Measurements from ENCODE around the gene TARBP1. TPM values are rescaled to one million over a fixed set of nuclear protein-coding genes. Genes with fewer than 3 reads are reported as not detected.
"Not testable (repeated sequence)": the region's sequence is repeated elsewhere in the genome, so short reads cannot be mapped to it uniquely, and the experiment has no call there.

TARBP1 gene
- total and polyA plus RNA-seq, 4 donors = 11.2 to 48.7 (median 29.9) TPM

DNA sequence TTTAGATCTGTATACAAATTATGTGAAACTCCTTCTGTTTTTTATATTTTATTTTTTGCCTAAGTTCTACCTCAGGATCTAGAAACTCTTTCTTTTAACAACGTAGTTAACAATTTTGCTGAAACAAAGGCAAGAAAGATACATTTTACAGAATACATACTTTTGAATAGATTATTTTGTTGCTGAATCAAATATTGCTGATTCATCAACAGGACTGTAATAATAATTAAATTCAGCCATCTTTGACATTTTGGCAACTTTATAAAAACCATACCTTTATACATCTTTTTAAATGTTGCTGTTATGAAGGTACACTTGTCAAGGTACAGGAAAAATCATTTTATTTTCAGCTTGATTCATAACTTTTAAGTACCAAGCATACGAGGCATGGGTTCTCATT lies 116.4 kb downstream of the TARBP1 start:
- DNase-seq (no peak), ATAC-seq (ENCODE audit: insufficient read depth, low FRiP score) (no peak)
- H3K4me1 ChIP-seq (ENCODE audit: control insufficient read depth in 5 of 5, insufficient read depth in 5 of 5, low read length in 5 of 5) = no peaks in the 10 kb centered on the region
- H3K36me3 ChIP-seq (ENCODE audit: control insufficient read depth in 4 of 4, insufficient read depth in 4 of 4, low read length in 4 of 4) = no peaks in the 10 kb centered on the region
- H3K9me3 ChIP-seq (ENCODE audit: control insufficient read depth in 4 of 4, insufficient read depth in 3 of 4, low read length in 3 of 4) = peaks cover 0 to 2% (median 0%) of the 10 kb centered on the region in 4 donors
- no peak overlapping the region for H3K9ac ChIP-seq (ENCODE audit: insufficient read depth in 1 of 2, low read length in 2 of 2)
- H3K27ac ChIP-seq (ENCODE audit: low read depth in 1 of 2, low read length in 1 of 2) = no peak overlapping the region
- 68 to 99% methylated on average over 2 of the region's 2 CpGs for WGBS, 2 donors
- H3K27me3 ChIP-seq (ENCODE audit: control insufficient read depth in 3 of 3, insufficient read depth in 3 of 3, low read length in 2 of 3) = no peaks in the 10 kb centered on the region
- TF ChIP-seq, protein P1, sequence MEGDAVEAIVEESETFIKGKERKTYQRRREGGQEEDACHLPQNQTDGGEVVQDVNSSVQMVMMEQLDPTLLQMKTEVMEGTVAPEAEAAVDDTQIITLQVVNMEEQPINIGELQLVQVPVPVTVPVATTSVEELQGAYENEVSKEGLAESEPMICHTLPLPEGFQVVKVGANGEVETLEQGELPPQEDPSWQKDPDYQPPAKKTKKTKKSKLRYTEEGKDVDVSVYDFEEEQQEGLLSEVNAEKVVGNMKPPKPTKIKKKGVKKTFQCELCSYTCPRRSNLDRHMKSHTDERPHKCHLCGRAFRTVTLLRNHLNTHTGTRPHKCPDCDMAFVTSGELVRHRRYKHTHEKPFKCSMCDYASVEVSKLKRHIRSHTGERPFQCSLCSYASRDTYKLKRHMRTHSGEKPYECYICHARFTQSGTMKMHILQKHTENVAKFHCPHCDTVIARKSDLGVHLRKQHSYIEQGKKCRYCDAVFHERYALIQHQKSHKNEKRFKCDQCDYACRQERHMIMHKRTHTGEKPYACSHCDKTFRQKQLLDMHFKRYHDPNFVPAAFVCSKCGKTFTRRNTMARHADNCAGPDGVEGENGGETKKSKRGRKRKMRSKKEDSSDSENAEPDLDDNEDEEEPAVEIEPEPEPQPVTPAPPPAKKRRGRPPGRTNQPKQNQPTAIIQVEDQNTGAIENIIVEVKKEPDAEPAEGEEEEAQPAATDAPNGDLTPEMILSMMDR (IDR thresholded peaks at IDR 0.05; ENCODE audit: control extremely low read depth, extremely low read depth) = no peak
- no peak overlapping the region for H3K4me3 ChIP-seq

DNA sequence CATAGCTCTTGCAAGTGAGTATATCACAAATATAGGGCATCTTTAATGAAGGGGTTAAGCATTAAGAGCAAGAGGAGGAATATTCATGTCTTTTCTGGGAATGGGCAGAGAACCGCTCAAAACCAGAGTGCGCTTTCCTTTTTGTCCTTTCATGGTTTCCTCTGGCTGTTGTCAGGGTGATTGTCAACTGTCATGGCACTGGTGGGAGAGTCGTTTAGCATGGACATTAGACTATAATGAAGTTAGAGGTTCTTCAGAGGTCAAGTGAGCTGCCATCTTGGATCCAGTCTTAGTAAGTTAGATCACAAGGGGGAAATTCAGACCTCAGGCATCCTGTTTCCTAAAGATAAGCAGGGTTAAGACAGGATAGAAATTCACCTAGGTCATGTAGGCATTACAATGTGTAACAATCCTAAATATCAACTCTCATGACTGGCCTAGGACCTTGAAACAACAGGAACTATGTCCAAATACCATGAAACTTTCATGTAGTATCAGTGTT lies 117.8 kb downstream of the TARBP1 start:
- Histone ChIP-seq H3K9ac (ENCODE audit: insufficient read depth in 1 of 2, low read length in 2 of 2) (no peak overlapping the region), H3K4me1 (ENCODE audit: control insufficient read depth in 5 of 5, insufficient read depth in 5 of 5, low read length in 5 of 5) (no peaks in the 10 kb centered on the region), H3K36me3 (ENCODE audit: control insufficient read depth in 4 of 4, insufficient read depth in 4 of 4, low read length in 4 of 4) (no peaks in the 10 kb centered on the region), H3K4me3 (no peak overlapping the region), H3K27ac (ENCODE audit: low read depth in 1 of 2, low read length in 1 of 2) (no peak overlapping the region), H3K9me3 (ENCODE audit: control insufficient read depth in 4 of 4, insufficient read depth in 3 of 4, low read length in 3 of 4) (peaks cover 0 to 2% (median 0%) of the 10 kb centered on the region in 4 donors), H3K27me3 (ENCODE audit: control insufficient read depth in 3 of 3, insufficient read depth in 3 of 3, low read length in 2 of 3) (no peaks in the 10 kb centered on the region)
- DNase-seq = no peak
- ATAC-seq (ENCODE audit: insufficient read depth, low FRiP score) = no peak
- WGBS, 2 donors = 80 to 82% methylated on average over 3 of the region's 3 CpGs
- TF ChIP-seq, protein P1 (IDR thresholded peaks at IDR 0.05; ENCODE audit: control extremely low read depth, extremely low read depth) = no peak

GRCh38 chr1:234357831-234358230 lies 121.1 kb downstream of the TARBP1 start:
- Histone ChIP-seq H3K4me3 (no peak overlapping the region), H3K9ac (ENCODE audit: insufficient read depth in 1 of 2, low read length in 2 of 2) (no peak overlapping the region), H3K4me1 (ENCODE audit: control insufficient read depth in 5 of 5, insufficient read depth in 5 of 5, low read length in 5 of 5) (no peaks in the 10 kb centered on the region), H3K27me3 (ENCODE audit: control insufficient read depth in 3 of 3, insufficient read depth in 3 of 3, low read length in 2 of 3) (peaks cover 0 to 2% (median 0%) of the 10 kb centered on the region in 3 donors), H3K9me3 (ENCODE audit: control insufficient read depth in 4 of 4, insufficient read depth in 3 of 4, low read length in 3 of 4) (peaks cover 0 to 2% (median 0%) of the 10 kb centered on the region in 4 donors), H3K27ac (ENCODE audit: low read depth in 1 of 2, low read length in 1 of 2) (no peak overlapping the region), H3K36me3 (ENCODE audit: control insufficient read depth in 4 of 4, insufficient read depth in 4 of 4, low read length in 4 of 4) (no peaks in the 10 kb centered on the region)
- DNase-seq = no peak
- no peak for ATAC-seq (ENCODE audit: insufficient read depth, low FRiP score)
- TF ChIP-seq, protein P1 (IDR thresholded peaks at IDR 0.05; ENCODE audit: control extremely low read depth, extremely low read depth) = no peak

DNA sequence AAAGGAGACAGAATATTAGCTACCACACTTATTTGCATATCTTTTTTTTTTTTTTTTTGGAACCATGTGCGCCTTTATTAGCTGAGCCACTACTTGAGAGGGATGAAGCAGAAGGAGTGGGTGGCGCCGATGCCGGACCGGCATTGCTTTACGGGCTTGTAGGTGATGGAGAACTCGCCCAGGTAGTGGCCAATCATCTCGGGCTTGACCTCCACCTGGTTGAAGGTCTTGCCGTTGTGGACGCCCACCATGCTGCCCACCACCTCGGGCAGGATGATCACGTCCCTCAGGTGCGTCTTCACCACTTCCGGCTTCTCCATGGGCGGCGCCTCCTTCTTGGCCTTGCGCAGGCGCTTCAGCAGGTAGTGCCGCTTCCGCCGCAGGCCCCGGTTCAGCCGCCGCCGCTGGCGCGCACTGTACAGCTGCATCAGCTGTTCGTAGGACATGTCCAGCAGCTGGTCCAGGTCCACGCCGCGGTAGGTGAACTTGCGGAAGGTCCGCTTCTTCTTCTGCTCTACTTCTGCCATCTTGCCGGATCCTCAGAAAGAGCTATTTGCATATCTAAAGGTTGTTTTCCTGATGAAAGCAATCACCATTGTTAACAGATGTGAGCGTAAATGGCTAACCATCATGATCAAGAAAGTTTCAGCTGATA lies 122.2 kb downstream of the TARBP1 start:
- 68 to 70% methylated on average over 35 of the region's 35 CpGs for WGBS, 2 donors
- not testable (repeated sequence) for H3K4me1 ChIP-seq (ENCODE audit: control insufficient read depth in 5 of 5, insufficient read depth in 5 of 5, low read length in 5 of 5); H3K27ac ChIP-seq (ENCODE audit: low read depth in 1 of 2, low read length in 1 of 2); H3K4me3 ChIP-seq; H3K36me3 ChIP-seq (ENCODE audit: control insufficient read depth in 4 of 4, insufficient read depth in 4 of 4, low read length in 4 of 4); H3K27me3 ChIP-seq (ENCODE audit: control insufficient read depth in 3 of 3, insufficient read depth in 3 of 3, low read length in 2 of 3); H3K9me3 ChIP-seq (ENCODE audit: control insufficient read depth in 4 of 4, insufficient read depth in 3 of 4, low read length in 3 of 4); ATAC-seq (ENCODE audit: insufficient read depth, low FRiP score)
- DNase-seq = peak; percentile 36 to 38 (median 37)
- peak overlapping the region; percentile 19 to 52 for H3K9ac ChIP-seq (ENCODE audit: insufficient read depth in 1 of 2, low read length in 2 of 2)
